WTC11 (cell line): Measurements from ENCODE around the gene CACNB3. TPM values are rescaled to one million over a fixed set of nuclear protein-coding genes. Genes with fewer than 3 reads are reported as not detected.
"Not testable (repeated sequence)": the region's sequence is repeated elsewhere in the genome, so short reads cannot be mapped to it uniquely, and the experiment has no call there.

Source experiments
- ATAC-seq: fragments of 200-7000 bp; cut with Tn5 transposase; 2 replicates; pipeline ENCODE4 v1.10.0; 2021; ENCODE audit warnings: mild to moderate bottlenecking, moderate library complexity
- CTCF ChIA-PET: fragments of 300-600 bp; sonication (Branson Sonifier 250); formaldehyde crosslinking; loops from one replicate; lab custom pipeline; 2021; ENCODE audit warnings: antibody characterized with exemption; lab: Charles Lee
- POLR2A ChIA-PET: fragments of 350-600 bp; sonication (Branson Sonifier 250); formaldehyde crosslinking; loops from one replicate; lab custom pipeline; 2021; ENCODE audit warnings: antibody characterized with exemption; lab: Charles Lee
- DNase-seq: peaks from one replicate; pipeline ENCODE4 v3.0.0; 2021; ENCODE audit warnings: low spot score
- H3K27ac Mint-ChIP-seq: 2 replicates; pipeline ENCODE4 v1.8.0; 2021; ENCODE audit warnings: mixed read lengths
- H3K27me3 Mint-ChIP-seq: 2 replicates; pipeline ENCODE4 v1.8.0; 2021; ENCODE audit warnings: low read depth, mild to moderate bottlenecking, moderate library complexity, mixed read lengths
- H3K36me3 Mint-ChIP-seq: 2 replicates; pipeline ENCODE4 v1.8.0; 2021; ENCODE audit warnings: mixed read lengths
- H3K4me1 Mint-ChIP-seq: 2 replicates; pipeline ENCODE4 v1.8.0; 2022; ENCODE audit warnings: mixed read lengths
- H3K4me3 Mint-ChIP-seq: 2 replicates; pipeline ENCODE4 v1.8.0; 2021; ENCODE audit warnings: mild to moderate bottlenecking, moderate library complexity, mixed read lengths
- H3K9me3 Mint-ChIP-seq: 2 replicates; pipeline ENCODE4 v1.8.0; 2021; ENCODE audit warnings: mixed read lengths
- AFF4 ChIP-seq: sonication (generic); formaldehyde crosslinking; IDR thresholded peaks from 2 replicates; pipeline ENCODE4 v1.8.1; 2023; ENCODE audit warnings: mild to moderate bottlenecking, missing genetic modification reagents, borderline replicate concordance
- ATF2 ChIP-seq: sonication (generic); formaldehyde crosslinking; IDR thresholded peaks from 2 replicates; pipeline ENCODE4 v1.8.1; 2022; ENCODE audit warnings: low read depth, missing genetic modification reagents, borderline replicate concordance
- CREB1 ChIP-seq: sonication (generic); formaldehyde crosslinking; IDR thresholded peaks from 2 replicates; pipeline ENCODE4 v1.8.0; 2023; ENCODE audit warnings: mild to moderate bottlenecking, missing genetic modification reagents
- GRHL2 ChIP-seq: fragments of 250-450 bp; sonication (Bioruptor Pico); IDR thresholded peaks from 2 replicates; pipeline ENCODE4 v1.8.0; 2022; ENCODE audit warnings: mild to moderate bottlenecking, moderate library complexity; ENCODE audit not compliant: insufficient replicate concordance, severe bottlenecking
- JUN ChIP-seq: sonication (generic); formaldehyde crosslinking; IDR thresholded peaks from 2 replicates; pipeline ENCODE4 v1.8.0; 2023; ENCODE audit warnings: mild to moderate bottlenecking, missing genetic modification reagents
- MLX ChIP-seq: sonication (generic); formaldehyde crosslinking; IDR thresholded peaks from 2 replicates; pipeline ENCODE4 v1.8.1; 2023; ENCODE audit warnings: mild to moderate bottlenecking, missing genetic modification reagents, moderate library complexity
- NR2C2 ChIP-seq: sonication (generic); formaldehyde crosslinking; IDR thresholded peaks from 2 replicates; pipeline ENCODE4 v1.8.0; 2022; ENCODE audit warnings: mild to moderate bottlenecking, missing genetic modification reagents
- SMAD3 ChIP-seq: sonication (generic); formaldehyde crosslinking; IDR thresholded peaks from 2 replicates; pipeline ENCODE4 v1.8.0; 2022; ENCODE audit warnings: missing genetic modification reagents, mild to moderate bottlenecking, borderline replicate concordance
- TEAD4 ChIP-seq: sonication (generic); formaldehyde crosslinking; IDR thresholded peaks from 2 replicates; pipeline ENCODE4 v1.8.0; 2022; ENCODE audit warnings: mild to moderate bottlenecking, missing genetic modification reagents
- ZMAT4 ChIP-seq: fragments of 250-450 bp; sonication (Bioruptor Pico); IDR thresholded peaks from 2 replicates; pipeline ENCODE4 v1.9.0; 2021; ENCODE audit warnings: mild to moderate bottlenecking
- ZNF138 ChIP-seq: sonication (generic); formaldehyde crosslinking; conservative IDR thresholded peaks from 2 replicates; pipeline ENCODE4 v1.8.1; 2022; ENCODE audit warnings: mild to moderate bottlenecking, moderate library complexity, missing genetic modification reagents
- ZNF263 ChIP-seq: sonication (generic); formaldehyde crosslinking; IDR thresholded peaks from 2 replicates; pipeline ENCODE4 v1.8.1; 2022; ENCODE audit warnings: low read depth, mild to moderate bottlenecking, moderate library complexity, missing genetic modification reagents
- ZNF396 ChIP-seq: fragments of 250-450 bp; sonication (Bioruptor Pico); IDR thresholded peaks from 2 replicates; pipeline ENCODE4 v1.8.0; 2021; ENCODE audit warnings: mild to moderate bottlenecking, moderate library complexity, borderline replicate concordance
- ZNF416 ChIP-seq: fragments of 250-450 bp; sonication (Bioruptor Pico); IDR thresholded peaks from 2 replicates; pipeline ENCODE4 v1.9.0; 2021; ENCODE audit warnings: mild to moderate bottlenecking, inconsistent platforms
- ZNF671 ChIP-seq: fragments of 250-450 bp; sonication (Bioruptor Pico); IDR thresholded peaks from 2 replicates; pipeline ENCODE4 v1.8.0; 2021; ENCODE audit warnings: mild to moderate bottlenecking
- total RNA-seq: library from RNA; stranded (reverse); gene quantifications from 3 replicates; pipeline ENCODE4 v1.2.3, GENCODE V29; 2021
- TF ChIP-seq, protein P1 (sequence below): fragments of 200-600 bp; IDR thresholded peaks from 2 replicates; pipeline ENCODE4 v1.8.0; 2022; ENCODE audit warnings: antibody characterized with exemption
- TF ChIP-seq, protein P2 (sequence below): sonication (generic); formaldehyde crosslinking; IDR thresholded peaks from 2 replicates; pipeline ENCODE4 v1.8.0; 2023; ENCODE audit warnings: missing genetic modification reagents

CACNB3 gene
- total RNA-seq, 1 experiment from 2014 or later = 17.0 TPM

DNA sequence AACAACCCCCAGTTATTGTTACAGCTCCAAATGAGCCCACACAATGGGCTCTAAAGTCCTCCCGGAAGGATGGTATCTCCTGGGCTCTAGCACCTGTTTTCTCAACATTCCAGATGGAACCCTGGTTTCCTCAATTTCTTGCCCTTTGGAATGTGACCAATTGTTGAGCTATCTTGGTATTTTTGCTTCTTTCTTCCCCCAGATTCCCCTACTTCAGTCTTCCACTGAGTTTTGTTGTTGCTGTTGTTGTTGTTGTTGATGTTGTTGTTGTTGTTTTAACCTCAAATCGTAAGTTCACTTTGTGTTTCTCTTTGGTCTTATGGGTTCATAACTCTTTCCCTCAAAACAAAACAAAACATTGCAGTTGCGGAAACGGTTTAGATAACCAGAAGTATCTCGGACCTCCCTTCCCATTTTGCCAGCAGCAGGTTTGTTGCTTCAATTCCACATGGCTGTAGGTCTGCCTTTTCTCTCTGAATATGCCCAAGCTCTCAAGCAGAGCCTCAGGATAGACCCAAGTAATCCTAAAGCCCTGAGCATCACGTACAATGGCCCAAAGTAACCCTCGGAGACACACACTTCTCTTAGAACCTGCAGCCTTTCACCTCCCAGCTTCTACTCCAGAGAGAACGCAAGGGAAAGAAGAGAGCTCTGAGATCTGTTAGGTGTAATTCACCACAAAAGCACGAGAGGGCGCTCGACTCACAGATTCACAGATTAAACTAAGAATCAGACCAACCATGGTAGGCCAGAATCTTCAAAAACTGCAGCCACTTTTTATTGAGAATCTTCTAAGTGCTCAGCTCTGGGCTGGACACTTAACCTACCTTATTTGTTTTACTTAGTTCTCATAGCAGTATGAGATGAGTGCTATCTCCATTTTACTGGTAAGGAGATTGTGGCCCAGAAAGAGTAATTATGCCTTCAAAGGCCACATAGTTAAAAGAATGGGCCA is 34.7 kb downstream of the CACNB3 start:
- DNase-seq (peak; percentile 91), ATAC-seq (peak; percentile 23)
- TF ChIP-seq, protein P1, sequence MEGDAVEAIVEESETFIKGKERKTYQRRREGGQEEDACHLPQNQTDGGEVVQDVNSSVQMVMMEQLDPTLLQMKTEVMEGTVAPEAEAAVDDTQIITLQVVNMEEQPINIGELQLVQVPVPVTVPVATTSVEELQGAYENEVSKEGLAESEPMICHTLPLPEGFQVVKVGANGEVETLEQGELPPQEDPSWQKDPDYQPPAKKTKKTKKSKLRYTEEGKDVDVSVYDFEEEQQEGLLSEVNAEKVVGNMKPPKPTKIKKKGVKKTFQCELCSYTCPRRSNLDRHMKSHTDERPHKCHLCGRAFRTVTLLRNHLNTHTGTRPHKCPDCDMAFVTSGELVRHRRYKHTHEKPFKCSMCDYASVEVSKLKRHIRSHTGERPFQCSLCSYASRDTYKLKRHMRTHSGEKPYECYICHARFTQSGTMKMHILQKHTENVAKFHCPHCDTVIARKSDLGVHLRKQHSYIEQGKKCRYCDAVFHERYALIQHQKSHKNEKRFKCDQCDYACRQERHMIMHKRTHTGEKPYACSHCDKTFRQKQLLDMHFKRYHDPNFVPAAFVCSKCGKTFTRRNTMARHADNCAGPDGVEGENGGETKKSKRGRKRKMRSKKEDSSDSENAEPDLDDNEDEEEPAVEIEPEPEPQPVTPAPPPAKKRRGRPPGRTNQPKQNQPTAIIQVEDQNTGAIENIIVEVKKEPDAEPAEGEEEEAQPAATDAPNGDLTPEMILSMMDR = peak; percentile 91
- no peak for TF ChIP-seq CREB1 (CRISPR knock-in tag)
- TF ChIP-seq SMAD3 (CRISPR knock-in tag) = no peak
- TF ChIP-seq TEAD4 (CRISPR knock-in tag) = 0 out of 2 replicates have a peak, but pooled peaks have one; percentile 26
- H3K27ac Mint-ChIP-seq = peak overlapping the region; percentile 95
- H3K9me3 Mint-ChIP-seq = no peaks in the 10 kb centered on the region
- H3K4me3 Mint-ChIP-seq = peak overlapping the region; percentile 94
- POLR2A ChIA-PET = interaction anchor here (0.8 to 3.2 kb wide), 8 partner anchors 12 to 75 kb away, joined by 3 to 24 read pairs (median 6); partner anchors contain the start of gene RND1
- H3K36me3 Mint-ChIP-seq = peaks cover 5% of the 10 kb centered on the region
- peaks cover 20% of the 10 kb centered on the region for H3K4me1 Mint-ChIP-seq
- CTCF ChIA-PET = interaction anchor here (0.5 to 6.9 kb wide), 54 partner anchors 12 to 436 kb away, joined by 3 to 352 read pairs (median 6); partner anchors contain the start of genes ARF3, CACNB3, DDN and FKBP11
- H3K27me3 Mint-ChIP-seq = no peaks in the 10 kb centered on the region

- no peak for TF ChIP-seq NR2C2 (CRISPR knock-in tag)
- TF ChIP-seq AFF4 (CRISPR knock-in tag) = no peak
- TF ChIP-seq ZMAT4 (CRISPR knock-in tag) = no peak
- no peak for TF ChIP-seq ATF2 (CRISPR knock-in tag)
- TF ChIP-seq ZNF416 (CRISPR knock-in tag) = no peak
- no peak for TF ChIP-seq ZNF396
- TF ChIP-seq JUN (CRISPR knock-in tag) = no peak
- TF ChIP-seq ZNF138 (CRISPR knock-in tag) = no peak
- TF ChIP-seq ZNF263 = no peak
- TF ChIP-seq ZNF671 (CRISPR knock-in tag) = no peak
- no peak for TF ChIP-seq SMAD3 (CRISPR knock-in tag)
- no peak for TF ChIP-seq GRHL2 (CRISPR knock-in tag)
- TF ChIP-seq, protein P2, sequence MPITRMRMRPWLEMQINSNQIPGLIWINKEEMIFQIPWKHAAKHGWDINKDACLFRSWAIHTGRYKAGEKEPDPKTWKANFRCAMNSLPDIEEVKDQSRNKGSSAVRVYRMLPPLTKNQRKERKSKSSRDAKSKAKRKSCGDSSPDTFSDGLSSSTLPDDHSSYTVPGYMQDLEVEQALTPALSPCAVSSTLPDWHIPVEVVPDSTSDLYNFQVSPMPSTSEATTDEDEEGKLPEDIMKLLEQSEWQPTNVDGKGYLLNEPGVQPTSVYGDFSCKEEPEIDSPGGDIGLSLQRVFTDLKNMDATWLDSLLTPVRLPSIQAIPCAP = no peak
- TF ChIP-seq MLX (CRISPR knock-in tag) = no peak
- TF ChIP-seq, all 79 proteins: peak for 0
Measured at GRCh38 chr12:48854488-48854887, 36.2 kb downstream of the CACNB3 start.

DNA sequence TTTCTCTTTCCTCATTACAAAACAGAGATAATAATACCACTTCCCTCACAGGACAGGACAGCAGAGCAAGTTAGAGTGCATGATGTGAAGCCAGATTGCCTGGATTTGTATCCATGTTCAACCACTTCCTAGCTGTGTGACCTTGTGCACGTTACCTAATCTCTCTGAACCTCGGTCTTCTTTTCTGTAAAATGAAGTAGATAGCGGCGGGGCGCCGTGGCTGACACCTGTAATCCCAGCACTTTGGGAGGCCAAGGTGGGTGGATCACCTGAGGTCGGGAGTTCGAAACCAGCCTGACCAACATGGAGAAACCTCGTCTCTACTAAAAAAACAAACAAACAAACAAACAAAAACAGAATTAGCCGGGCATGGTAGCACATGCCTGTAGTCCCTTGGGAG is 36.6 kb downstream of the CACNB3 start:
- H3K27me3 Mint-ChIP-seq, H3K36me3 Mint-ChIP-seq, H3K9me3 Mint-ChIP-seq, POLR2A ChIA-PET, H3K27ac Mint-ChIP-seq, H3K4me3 Mint-ChIP-seq, ATAC-seq, DNase-seq: not testable (repeated sequence)
- H3K4me1 Mint-ChIP-seq = peaks cover 19% of the 10 kb centered on the region
- CTCF ChIA-PET = interaction anchor here (2.1 to 7.0 kb wide), 6 partner anchors 10 to 82 kb away, joined by 17 to 352 read pairs (median 72); partner anchors contain the start of gene RND1

More at GRCh38 chr12:48854488-48854887, 36.2 kb downstream of the CACNB3 start:
- ChIA-PET POLR2A (no interaction called here), CTCF (interaction anchor here (2.1 to 6.9 kb wide), 6 partner anchors 11 to 143 kb away, joined by 17 to 352 read pairs (median 64); partner anchors contain the start of gene RND1)
- H3K4me3 Mint-ChIP-seq = no peak overlapping the region
- no peak overlapping the region for H3K27ac Mint-ChIP-seq
- H3K36me3 Mint-ChIP-seq = peaks cover 5% of the 10 kb centered on the region
- no peaks in the 10 kb centered on the region for H3K9me3 Mint-ChIP-seq
- no peak for DNase-seq
- ATAC-seq = no peak
- peaks cover 20% of the 10 kb centered on the region for H3K4me1 Mint-ChIP-seq
- H3K27me3 Mint-ChIP-seq = no peaks in the 10 kb centered on the region
